HL-60 (cell line): ENCODE measurements around the gene AKAP14.
"Not testable (repeated sequence)": the region's sequence is repeated elsewhere in the genome, so short reads cannot be mapped to it uniquely, and the experiment has no call there.

Experiments used
- DNase-seq, 2 experiments: peaks; one replicate each; pipeline ENCODE4 v3.0.0-alpha.2; 2010 to 2020; ENCODE audit warnings: low read depth in 1 of 2, low spot score in 1 of 2
- H3K27ac ChIP-seq: fragments of 250-450 bp; sonication (Bioruptor Pico); replicated peaks from 2 replicates; pipeline ENCODE4 v1.5.1; 2020; ENCODE audit warnings: mild to moderate bottlenecking, moderate library complexity
- H3K27me3 ChIP-seq: fragments of 250-450 bp; sonication (Bioruptor Pico); 2 replicates; pipeline ENCODE4 v1.5.1; 2021; ENCODE audit warnings: mild to moderate bottlenecking, moderate library complexity; ENCODE audit not compliant: insufficient read depth, poor library complexity, severe bottlenecking
- H3K4me3 ChIP-seq: replicated peaks from 2 replicates; pipeline ENCODE4 v1.5.1; 2011; ENCODE audit warnings: mild to moderate bottlenecking, control low read depth, low read length; ENCODE audit not compliant: insufficient read depth
- GABPA ChIP-seq: IDR thresholded peaks from 2 replicates; pipeline ENCODE4 v1.6.1; 2012; ENCODE audit warnings: low read depth
- POLR2AphosphoS5 ChIP-seq: IDR thresholded peaks from 2 replicates; pipeline ENCODE4 v1.6.1; 2012; ENCODE audit warnings: low read depth
- SPI1 ChIP-seq: IDR thresholded peaks from 2 replicates; pipeline ENCODE4 v1.6.1; 2012; ENCODE audit warnings: low read depth, mild to moderate bottlenecking, borderline replicate concordance
- TF ChIP-seq, protein P1 (sequence below): IDR thresholded peaks from 2 replicates; pipeline ENCODE4 v1.6.1; 2012; ENCODE audit warnings: low read depth; ENCODE audit not compliant: insufficient replicate concordance
- TF ChIP-seq, protein P2 (sequence below): IDR thresholded peaks from one replicate; pipeline ENCODE4 v1.5.1; 2011; ENCODE audit warnings: low read length, control low read depth, inconsistent platforms; ENCODE audit not compliant: insufficient read depth

The AKAP14 gene

DNA sequence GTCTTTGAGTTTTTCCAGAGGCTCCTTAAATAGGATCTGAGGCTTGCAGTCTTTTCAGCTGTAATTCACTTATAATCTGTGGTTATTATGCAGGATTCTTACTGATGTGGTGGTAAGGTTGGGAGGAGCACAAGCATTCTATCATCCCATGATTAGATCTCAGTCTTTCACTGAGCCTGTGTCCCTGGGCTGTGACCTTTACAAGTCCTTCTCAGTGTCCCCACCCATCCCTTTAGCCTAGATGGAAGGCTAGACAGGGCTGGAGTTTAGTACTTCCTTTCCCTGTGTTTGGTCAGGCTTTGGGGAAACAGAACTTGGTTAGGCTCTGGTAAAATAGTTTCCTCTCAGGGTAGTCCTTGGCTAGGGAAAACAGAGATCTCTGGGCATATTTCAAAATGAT lies 64.9 kb downstream of the AKAP14 start:
- no peak for DNase-seq
- no peak overlapping the region for H3K27ac ChIP-seq
- TF ChIP-seq, protein P1, sequence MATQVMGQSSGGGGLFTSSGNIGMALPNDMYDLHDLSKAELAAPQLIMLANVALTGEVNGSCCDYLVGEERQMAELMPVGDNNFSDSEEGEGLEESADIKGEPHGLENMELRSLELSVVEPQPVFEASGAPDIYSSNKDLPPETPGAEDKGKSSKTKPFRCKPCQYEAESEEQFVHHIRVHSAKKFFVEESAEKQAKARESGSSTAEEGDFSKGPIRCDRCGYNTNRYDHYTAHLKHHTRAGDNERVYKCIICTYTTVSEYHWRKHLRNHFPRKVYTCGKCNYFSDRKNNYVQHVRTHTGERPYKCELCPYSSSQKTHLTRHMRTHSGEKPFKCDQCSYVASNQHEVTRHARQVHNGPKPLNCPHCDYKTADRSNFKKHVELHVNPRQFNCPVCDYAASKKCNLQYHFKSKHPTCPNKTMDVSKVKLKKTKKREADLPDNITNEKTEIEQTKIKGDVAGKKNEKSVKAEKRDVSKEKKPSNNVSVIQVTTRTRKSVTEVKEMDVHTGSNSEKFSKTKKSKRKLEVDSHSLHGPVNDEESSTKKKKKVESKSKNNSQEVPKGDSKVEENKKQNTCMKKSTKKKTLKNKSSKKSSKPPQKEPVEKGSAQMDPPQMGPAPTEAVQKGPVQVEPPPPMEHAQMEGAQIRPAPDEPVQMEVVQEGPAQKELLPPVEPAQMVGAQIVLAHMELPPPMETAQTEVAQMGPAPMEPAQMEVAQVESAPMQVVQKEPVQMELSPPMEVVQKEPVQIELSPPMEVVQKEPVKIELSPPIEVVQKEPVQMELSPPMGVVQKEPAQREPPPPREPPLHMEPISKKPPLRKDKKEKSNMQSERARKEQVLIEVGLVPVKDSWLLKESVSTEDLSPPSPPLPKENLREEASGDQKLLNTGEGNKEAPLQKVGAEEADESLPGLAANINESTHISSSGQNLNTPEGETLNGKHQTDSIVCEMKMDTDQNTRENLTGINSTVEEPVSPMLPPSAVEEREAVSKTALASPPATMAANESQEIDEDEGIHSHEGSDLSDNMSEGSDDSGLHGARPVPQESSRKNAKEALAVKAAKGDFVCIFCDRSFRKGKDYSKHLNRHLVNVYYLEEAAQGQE: no peak
- TF ChIP-seq SPI1 (no peak), GABPA (no peak), POLR2AphosphoS5 (no peak)
- TF ChIP-seq, protein P2, sequence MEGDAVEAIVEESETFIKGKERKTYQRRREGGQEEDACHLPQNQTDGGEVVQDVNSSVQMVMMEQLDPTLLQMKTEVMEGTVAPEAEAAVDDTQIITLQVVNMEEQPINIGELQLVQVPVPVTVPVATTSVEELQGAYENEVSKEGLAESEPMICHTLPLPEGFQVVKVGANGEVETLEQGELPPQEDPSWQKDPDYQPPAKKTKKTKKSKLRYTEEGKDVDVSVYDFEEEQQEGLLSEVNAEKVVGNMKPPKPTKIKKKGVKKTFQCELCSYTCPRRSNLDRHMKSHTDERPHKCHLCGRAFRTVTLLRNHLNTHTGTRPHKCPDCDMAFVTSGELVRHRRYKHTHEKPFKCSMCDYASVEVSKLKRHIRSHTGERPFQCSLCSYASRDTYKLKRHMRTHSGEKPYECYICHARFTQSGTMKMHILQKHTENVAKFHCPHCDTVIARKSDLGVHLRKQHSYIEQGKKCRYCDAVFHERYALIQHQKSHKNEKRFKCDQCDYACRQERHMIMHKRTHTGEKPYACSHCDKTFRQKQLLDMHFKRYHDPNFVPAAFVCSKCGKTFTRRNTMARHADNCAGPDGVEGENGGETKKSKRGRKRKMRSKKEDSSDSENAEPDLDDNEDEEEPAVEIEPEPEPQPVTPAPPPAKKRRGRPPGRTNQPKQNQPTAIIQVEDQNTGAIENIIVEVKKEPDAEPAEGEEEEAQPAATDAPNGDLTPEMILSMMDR: no peak

DNA sequence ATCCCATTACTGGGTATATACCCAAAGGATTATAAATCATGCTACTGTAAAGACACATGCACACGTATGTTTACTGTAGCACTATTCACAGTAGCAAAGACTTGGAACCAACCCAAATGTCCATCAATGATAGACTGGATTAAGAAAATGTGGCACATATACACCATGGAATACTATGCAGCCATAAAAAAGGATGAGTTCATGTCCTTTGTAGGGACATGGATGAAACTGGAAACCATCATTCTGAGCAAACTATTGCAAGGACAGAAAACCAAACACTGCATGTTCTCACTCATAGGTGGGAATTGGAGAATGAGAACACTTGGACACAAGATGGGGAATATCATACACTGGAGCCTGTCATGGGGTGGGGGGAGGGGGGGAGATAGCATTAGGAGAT lies 71.1 kb downstream of the AKAP14 start:
- H3K27me3 ChIP-seq, H3K27ac ChIP-seq, H3K4me3 ChIP-seq, DNase-seq: not testable (repeated sequence)

More for the DNA sequence above, 64.9 kb downstream of the AKAP14 start:
- Histone ChIP-seq H3K27me3 (no peaks in the 10 kb centered on the region), H3K4me3 (no peak overlapping the region)
